NCI-H510A (cell line): ENCODE data around the gene AJAP1.
"Not testable (repeated sequence)": the region's sequence is repeated elsewhere in the genome, so short reads cannot be mapped to it uniquely, and the experiment has no call there.

Experiments used
- DNase-seq: peaks from one replicate; lab custom pipeline; 2025; lab: John Stamatoyannopoulos, UW

AJAP1 gene

GRCh38 chr1:4657960-4658541, 3.6 kb downstream of the AJAP1 start:
- DNase-seq: no peak

GRCh38 chr1:4658643-4659628, 4.5 kb downstream of the AJAP1 start:
- no peak for DNase-seq

DNA sequence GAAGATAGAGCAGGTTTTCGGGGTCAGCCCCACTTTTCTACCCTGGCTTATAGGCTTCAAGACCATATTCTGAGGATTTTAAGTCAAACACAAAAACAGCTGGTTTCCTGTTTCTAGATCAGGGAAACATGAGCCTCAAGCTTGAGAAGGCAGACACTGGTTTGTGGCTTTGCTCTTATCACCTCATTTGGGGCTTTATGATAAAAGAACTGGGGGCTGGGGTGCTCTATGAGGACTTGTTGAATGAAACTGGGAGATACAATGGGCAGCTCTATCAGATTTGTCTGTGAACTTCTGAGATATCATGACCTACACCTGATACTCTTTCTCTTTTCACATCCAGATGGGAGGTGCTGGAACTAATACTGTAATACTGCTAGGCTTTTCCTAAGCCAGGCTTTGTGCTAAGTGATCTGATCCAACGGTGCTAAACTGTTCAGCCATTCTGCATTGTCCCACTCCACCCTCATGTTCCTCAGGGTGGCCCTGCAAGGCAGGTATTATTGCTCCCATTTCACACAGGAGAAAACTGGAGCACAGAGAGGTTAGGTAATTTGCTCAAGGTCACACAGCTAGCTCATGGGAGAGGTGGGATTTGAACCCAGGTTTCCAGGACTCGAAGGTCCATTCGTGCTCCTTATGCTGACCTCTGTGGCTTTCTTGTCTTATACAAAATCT, 6.6 kb downstream of the AJAP1 start:
- DNase-seq: no peak

DNA sequence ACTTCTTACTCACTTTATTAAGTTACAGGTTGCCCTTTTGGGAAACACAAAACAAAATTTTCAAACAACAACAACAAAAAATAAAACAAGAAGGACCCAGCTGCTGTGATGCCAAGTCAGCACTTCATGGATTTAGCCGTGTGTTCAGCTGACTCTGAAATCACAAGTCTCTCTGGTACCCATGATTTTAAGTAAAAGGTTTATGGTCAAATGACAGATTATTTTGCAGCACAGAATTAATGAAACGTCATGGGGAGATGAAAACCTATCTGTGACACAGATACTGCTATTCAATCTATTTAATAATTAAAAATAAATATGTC, 7.1 kb downstream of the AJAP1 start:
- DNase-seq: no peak

- DNase-seq: no peak
Measured at GRCh38 chr1:4662168-4662567, 7.8 kb downstream of the AJAP1 start.

- no peak for DNase-seq
Measured at GRCh38 chr1:4662723-4663122, 8.3 kb downstream of the AJAP1 start.

GRCh38 chr1:4664095-4664494, 9.7 kb downstream of the AJAP1 start:
- DNase-seq: no peak

- no peak for DNase-seq
Measured at GRCh38 chr1:4664606-4665005, 10.2 kb downstream of the AJAP1 start.

GRCh38 chr1:4665456-4665855, 11.0 kb downstream of the AJAP1 start:
- no peak for DNase-seq

DNA sequence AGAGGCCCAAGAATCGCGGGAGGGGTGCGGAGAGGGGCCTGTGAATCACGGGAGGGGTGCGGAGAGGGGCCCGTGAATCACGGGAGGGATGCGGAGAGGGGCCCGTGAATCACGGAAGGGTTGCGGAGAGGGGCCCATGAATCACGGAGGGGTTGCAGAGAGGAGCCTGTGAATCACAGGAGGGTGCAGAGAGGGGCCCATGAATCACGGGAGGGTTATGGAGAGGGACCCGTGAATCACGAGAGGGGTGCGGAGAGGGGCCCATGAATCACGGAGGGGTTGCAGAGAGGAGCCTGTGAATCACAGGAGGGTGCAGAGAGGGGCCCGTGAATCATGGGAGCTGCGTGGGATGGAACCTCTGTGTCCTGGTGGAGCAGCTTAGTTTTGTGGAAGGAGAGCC, 12.3 kb downstream of the AJAP1 start:
- DNase-seq: not testable (repeated sequence)

DNA sequence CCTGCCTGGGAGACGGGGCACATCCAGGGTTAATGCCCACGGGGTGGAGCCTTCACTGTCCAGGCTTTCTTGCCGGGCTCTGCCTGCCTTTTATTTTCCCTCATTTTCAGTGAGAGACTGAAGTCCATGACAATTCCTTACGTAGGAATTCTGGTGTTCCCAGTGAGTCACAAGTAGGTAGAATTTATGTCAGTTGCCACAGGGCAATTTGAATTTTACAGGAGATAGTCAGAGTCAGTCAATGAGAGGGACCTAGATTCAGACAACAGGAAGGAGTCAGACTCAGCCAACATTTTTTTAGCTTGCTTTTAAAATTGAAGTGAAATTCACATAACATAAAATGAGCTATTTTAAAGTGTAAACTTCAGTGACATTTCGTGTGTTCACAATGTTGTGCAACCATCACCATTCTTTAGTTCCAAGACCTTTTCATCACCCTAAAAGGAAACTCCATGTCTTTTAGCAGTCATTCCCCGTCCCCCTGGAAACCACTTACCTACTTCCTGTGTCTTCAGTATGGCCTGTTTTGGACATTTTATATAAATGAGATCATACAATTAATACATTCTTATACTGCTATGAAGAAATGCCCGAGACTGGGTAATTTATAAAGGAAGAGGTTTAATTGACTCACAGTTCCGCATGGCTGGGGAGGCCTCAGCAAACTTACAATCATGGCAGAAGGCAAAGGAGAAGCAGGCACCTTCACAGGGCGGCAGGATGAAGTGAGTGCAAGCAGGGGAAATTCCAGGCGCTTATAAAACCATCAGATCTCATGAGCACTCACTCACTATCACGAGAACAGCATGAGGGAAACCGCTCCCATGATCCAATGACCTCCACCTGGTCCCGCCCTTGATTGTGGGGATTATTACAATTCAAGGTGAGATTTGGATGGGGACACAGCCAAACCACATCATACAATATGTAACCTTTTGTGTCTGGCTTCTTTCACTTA, 14.6 kb downstream of the AJAP1 start:
- no peak for DNase-seq

DNA sequence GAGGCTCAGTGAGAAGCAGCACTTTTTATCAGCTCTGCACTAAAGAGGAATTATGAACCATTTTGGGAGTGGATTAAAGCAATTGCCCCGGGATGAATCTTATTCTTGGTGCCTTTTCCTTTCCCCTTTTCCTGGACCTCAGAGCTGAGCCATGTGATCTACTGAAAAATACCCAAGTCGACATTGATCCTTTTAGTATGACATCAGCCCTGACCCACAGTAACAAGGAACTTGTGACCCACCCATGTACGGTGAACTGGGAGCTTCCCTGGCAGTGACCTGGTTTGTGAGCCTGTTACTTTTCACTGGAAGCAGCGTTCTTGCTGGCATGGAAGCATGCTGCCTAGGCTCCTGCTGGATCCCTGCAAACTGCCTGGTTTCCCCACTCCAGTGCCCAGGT, 15.9 kb downstream of the AJAP1 start:
- DNase-seq: no peak

- no peak for DNase-seq
Measured at GRCh38 chr1:4671828-4672227, 17.4 kb downstream of the AJAP1 start.

DNA sequence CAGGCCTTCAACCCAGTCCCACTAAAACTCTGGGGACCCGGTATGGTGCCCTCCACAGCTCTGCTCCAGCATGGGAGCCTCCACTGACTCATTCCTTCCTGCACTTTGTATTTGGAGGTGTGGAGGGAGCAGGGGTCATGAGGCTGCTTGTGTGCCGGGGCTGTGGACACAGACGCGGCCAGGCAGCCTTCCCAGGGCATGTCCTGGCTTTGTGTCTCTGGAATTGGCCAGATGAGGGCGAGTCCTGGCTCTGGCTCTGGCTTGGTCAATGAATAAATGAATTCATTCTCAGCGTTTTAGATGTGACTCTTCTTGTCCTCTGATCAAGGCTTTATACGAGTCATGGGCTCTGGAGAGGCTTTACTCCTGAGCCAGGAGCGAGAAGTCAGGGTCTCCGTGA, 19.1 kb downstream of the AJAP1 start:
- no peak for DNase-seq

GRCh38 chr1:4674117-4674516, 19.7 kb downstream of the AJAP1 start:
- DNase-seq: no peak

- DNase-seq: no peak
Measured at GRCh38 chr1:4674676-4675075, 20.3 kb downstream of the AJAP1 start.

- DNase-seq: no peak
Measured at GRCh38 chr1:4675454-4676186, 21.2 kb downstream of the AJAP1 start.

DNA sequence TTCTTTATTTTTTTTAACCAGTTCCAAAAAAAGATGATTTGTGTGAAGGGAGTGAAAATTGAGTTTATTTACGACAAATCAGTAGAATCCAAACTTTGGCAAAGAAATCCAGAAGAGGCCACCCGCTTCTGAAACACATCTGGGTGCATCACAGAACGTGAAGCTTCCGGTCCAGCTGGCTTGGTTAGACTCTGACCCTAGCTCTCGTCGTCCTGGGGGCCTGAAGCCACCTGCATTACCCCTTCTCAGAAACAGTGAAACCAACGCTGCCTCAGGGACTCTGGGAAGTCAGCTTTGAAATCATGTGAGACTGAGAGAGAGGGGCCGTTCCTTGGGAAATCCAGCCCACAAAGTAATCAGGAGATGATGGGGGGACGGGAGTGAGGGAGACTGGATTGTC, 21.8 kb downstream of the AJAP1 start:
- no peak for DNase-seq

- no peak for DNase-seq
Measured at GRCh38 chr1:4677608-4678007, 23.2 kb downstream of the AJAP1 start.

GRCh38 chr1:4678066-4678717, 23.8 kb downstream of the AJAP1 start:
- DNase-seq: no peak

GRCh38 chr1:4681026-4681425, 26.6 kb downstream of the AJAP1 start:
- DNase-seq: no peak
